Renal cortical epithelial cell (primary cell): ENCODE data around the gene CHPT1. TPM values are rescaled to one million over a fixed set of nuclear protein-coding genes. Genes with fewer than 3 reads are reported as not detected.
"Not testable (repeated sequence)": the region's sequence is repeated elsewhere in the genome, so short reads cannot be mapped to it uniquely, and the experiment has no call there.

Source experiments
- DNase-seq: peaks from one replicate; pipeline ENCODE4 v3.0.0-alpha.2; 2011; ENCODE audit warnings: low read depth
- total RNA-seq: library from RNA; depleted of rRNA; stranded (reverse); fragments of >200 nt; gene quantifications from 2 replicates; pipeline ENCODE4 v1.2.3, GENCODE V29; 2014

CHPT1 gene
- total RNA-seq, result 38.2 and 76.1 TPM in 2 replicates

- DNase-seq, result no peak
Observed at GRCh38 chr12:101697197-101697929, at the start of gene CHPT1. Gene CHPT1, plus strand, starts transcription at chr12:101697640. Its CDS starts 222 bp downstream, at chr12:101697862.

- DNase-seq, result no peak
Observed at GRCh38 chr12:101647711-101648110, 49.7 kb upstream of the CHPT1 start.

DNA sequence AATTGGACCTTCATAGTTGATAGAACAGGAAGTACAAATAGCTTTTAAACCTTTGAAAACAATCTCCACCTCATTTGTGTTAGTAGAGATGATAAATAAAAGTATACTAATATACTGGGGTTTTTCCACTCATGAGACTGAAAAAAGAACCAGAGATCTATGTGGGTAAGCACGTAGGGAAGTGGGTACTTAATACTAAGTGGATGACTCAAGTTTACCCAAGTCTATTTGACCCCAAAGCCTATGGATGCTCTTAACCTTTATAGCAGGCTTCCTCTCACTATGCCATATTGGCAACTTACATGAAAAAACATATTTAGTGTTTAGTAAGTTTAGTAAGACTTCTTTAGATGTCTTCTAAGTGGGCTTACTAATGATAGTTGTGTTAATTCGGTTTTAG is 49.2 kb upstream of the CHPT1 start:
- DNase-seq, result no peak

DNA sequence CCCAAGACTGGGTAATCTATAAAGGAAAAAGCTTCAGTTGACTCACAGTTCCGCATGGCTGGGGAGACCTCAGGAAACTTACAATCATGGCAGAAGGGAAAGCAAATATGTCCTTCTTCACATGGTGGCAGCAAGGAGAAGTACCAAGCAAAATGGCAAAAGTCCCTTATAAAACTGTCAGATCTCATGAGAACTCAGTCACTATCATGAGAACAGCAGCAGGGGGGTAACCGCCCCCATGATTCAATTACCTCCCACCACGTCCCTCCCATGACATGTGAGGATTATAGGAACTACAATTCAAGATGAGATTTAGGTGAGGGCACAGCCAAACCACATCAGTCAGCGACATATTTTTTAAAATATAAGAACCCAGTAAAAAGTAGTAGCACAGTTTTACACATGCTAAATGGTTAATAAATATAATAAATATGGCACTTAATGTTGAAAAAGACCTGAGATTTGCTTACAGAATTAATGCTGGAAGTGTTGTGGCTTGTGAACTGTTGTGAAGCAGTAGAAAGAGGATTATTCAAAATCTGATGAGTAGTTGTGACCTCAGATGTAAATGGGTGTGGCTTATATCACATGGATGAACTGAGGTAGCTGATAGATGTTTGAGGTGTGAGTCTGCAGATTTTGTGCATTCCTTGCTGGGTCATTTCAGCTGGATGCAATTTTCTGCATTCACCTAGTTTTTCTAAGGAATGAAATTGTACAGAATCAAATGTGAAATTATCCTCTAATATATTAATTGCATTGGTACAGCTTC is 46.9 kb upstream of the CHPT1 start:
- peak; percentile 6 for DNase-seq

DNA sequence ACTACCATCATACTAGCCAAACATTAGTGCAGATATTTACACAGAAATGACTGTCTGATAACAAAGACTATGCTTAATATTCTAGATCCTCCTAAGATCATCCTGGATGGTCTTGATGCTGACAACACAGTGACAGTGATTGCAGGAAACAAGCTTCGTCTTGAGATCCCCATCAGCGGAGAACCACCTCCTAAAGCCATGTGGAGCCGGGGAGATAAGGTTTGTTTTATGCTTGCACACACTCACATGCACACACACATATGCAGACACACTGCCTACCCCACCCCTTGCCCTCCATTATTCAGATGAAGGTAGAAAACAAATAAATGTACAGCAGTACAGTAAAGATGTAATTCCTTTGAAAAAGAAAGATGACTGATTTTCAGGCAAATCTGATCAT is 44.4 kb upstream of the CHPT1 start:
- no peak for DNase-seq

DNA sequence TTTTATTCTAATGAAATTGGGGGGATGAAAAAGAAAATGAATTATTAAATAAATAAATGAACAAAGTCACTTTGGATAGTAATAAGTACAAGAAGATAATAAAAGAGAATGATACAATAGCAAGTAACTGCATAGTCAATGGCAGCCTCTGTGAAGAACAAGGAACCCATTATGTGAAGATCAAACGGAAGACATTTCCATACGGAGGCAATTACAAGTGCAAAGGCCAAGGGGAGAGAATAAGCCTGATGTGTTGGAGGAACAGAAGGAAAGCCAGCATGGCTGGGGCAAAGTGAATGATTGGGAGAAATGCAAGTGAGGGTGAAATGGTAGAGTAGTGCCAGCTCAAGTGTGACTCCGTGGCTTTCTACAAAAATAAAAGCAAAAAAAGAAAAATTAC is 43.9 kb upstream of the CHPT1 start:
- DNase-seq, result no peak

GRCh38 chr12:101654442-101654841 is 43.0 kb upstream of the CHPT1 start:
- DNase-seq, result no peak

DNA sequence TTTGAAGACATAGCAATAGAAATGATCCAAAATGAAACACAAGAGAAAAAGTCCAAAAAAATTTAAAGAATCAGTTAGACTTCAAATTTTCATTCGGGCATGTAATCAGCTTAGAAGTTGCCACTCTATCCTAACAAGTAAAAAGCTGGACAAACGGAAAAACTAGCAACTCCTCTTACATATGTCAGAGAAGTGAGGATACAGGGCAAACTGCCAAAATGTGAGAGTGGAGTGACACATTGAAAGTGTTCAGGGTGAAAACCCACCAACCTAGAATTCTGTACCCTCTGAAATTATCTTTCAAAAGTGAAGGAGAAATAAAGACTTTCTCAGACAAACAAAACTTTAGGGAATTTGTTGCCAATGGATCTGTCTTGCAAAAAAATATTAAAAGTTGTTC is 42.0 kb upstream of the CHPT1 start:
- no peak for DNase-seq

GRCh38 chr12:101660662-101661061 is 36.8 kb upstream of the CHPT1 start:
- DNase-seq, result peak; percentile 20

DNA sequence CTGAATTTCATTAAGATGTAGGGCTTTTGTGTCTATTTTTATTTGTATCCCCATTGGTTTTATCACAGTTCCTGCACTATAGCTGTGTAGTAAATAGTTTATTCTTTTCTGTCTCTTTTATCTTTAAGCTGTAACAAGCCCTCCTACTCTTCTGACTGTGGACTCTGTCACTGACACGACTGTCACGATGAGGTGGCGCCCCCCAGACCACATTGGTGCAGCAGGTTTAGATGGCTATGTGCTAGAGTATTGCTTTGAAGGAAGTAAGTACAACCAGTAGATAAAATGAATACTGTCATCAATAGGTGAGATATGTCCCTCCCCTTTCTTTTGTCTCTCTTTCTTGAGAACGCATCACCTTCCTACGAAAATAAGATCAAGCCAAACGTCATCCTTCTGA is 34.1 kb upstream of the CHPT1 start:
- no peak for DNase-seq

GRCh38 chr12:101664992-101665391 is 32.4 kb upstream of the CHPT1 start:
- DNase-seq, result no peak

GRCh38 chr12:101666052-101666728 is 31.2 kb upstream of the CHPT1 start:
- DNase-seq, result no peak

- DNase-seq, result no peak
Observed at GRCh38 chr12:101667591-101667990, 29.8 kb upstream of the CHPT1 start.

DNA sequence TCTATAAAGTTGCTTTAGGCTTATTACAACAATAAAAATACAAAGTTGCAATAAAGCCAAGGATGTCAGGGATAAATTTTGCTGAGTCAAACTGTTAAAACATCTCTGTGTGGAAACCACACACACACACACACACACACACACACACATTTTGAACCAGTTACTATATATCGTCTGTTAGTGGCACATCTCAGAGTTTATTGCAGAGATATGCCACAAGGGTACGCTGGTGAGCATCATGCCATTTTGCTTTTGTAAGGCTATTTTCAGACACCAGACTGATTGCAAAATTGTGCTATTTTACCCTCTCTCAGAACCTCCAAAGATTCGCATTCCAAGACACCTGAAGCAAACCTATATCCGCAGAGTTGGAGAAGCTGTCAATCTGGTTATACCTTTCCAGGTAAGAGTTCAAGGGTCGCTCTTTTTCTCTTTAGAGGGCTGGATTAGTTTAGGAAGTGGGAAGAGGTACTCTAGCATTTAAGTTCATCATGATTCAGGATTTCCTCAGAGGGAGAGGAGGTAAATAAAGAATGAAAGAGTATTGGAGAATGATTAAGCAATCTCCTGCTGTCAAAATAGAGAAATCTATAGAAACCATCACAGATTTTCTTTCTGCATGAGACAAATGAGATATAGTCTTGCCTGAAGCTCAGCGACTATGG is 27.3 kb upstream of the CHPT1 start:
- peak; percentile 52 for DNase-seq

DNA sequence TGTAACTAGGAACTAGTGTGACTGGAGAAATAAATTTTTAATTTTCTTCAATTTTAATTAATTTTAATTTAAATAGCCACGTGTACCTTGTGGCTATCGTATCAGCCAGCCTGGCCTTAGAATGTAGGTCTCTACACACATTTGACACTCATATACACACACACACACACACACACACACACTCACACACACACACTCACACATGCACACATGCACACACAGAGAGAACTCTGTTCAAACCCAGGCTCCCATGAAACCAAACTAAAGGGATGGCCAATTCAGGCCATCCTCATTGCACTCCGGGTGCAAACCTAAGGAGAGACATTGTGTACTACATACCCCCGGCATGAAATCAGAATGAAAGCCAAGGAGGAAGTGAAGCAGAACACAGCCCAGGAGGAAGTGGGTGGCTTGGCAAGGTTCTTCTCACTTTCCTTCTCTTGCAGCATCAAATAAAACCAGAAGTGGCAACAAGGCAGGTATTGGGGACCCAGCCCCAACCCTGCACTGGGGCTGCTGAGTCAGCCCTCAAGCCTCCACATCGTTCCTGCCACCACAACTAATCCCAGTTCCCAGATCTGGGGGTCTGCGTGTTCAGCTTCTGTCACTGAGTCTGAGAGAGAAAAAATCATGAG is 26.2 kb upstream of the CHPT1 start:
- peak; percentile 61 for DNase-seq

DNA sequence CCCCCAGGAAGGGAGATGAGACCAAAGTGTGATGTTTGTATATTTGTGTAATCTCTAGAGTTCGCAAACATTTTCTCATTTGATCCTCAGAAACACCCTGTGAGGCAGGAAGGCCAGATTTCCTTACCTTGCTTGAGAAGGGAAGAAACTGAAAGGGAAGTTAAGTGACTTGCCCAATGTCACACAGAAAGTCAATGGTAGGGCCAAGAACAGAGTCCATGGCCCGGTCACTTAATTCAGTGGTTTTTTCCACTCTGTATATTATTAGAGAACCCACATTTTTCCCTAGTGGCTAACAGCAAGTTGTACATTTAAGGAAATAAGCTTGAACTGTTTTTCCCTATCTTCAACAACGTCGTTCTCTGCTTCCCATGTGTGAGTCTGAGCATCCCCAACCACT is 25.6 kb upstream of the CHPT1 start:
- DNase-seq, result no peak

- DNase-seq, result no peak
Observed at GRCh38 chr12:101675555-101675954, 21.9 kb upstream of the CHPT1 start.

- not testable (repeated sequence) for DNase-seq
Observed at GRCh38 chr12:101676497-101676896, 20.9 kb upstream of the CHPT1 start.

DNA sequence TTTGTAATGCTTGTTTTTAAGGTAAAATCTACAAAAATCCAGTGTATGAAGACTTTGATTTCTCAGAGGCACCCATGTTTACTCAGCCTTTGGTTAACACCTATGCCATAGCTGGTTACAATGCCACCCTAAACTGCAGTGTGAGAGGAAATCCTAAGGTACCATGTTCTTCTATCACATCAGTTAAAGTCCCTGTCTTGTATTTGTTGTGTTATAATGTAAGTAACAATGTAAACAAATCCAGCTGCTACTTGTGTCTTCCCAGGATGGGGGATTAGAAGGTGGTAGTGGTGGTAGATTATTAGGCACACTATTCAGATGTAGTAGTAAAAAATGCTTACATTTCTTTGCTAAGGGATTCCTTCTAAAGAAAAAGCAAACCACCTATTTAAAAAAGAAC is 19.4 kb upstream of the CHPT1 start:
- DNase-seq, result no peak

- no peak for DNase-seq
Observed at GRCh38 chr12:101680240-101680639, 17.2 kb upstream of the CHPT1 start.

DNA sequence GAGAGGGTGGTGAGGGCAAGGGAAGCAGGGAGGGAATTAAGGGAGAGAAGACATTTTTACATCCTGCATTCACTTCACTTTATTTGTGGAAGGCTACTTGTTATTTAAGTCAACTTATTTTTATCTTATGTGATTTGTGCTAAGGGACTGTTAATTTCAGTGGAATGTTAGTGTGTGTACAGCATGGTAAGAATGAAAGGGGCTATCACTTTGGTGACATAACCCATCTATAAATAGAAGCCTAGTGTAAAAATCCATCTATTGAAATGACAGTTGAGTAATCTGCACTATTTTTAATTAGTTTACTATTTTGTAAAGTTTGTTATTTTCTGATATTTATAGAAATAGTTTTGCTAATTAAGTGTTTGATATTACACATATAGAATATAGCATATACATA is 16.8 kb upstream of the CHPT1 start:
- no peak for DNase-seq

DNA sequence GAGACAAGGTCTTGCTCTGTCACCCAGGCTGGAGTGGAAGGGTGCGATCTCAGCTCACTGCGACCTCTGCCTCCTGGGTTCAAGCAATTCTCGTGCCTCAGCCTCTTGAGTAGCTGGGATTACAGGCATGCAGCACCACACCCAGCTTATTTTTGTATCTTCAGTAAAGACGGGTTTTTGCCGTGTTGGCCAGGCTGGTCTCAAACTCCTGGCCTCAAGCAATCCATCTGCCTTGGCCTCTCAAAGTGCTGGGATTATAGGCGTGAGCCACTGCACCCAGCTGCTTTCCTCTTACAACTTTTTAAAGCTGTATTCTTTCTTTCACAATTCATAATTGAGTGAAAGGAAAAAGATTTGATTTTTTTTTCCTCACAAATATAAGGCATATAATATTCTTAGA is 15.8 kb upstream of the CHPT1 start:
- DNase-seq, result not testable (repeated sequence)
